GM23248 (cell line): ENCODE data around the gene ZFP57.

ENCODE experiments used
- EZH2 ChIP-seq: fragments of 200-600 bp; sonication (generic); IDR thresholded peaks from 2 replicates; pipeline ENCODE4 v1.6.1; 2018; ENCODE audit warnings: antibody characterized with exemption, mild to moderate bottlenecking; ENCODE audit not compliant: insufficient read depth, poor library complexity, severe bottlenecking
- EZH2phosphoT487 ChIP-seq: fragments of 200-600 bp; sonication (generic); IDR thresholded peaks from 2 replicates; pipeline ENCODE4 v1.6.1; 2018; ENCODE audit warnings: antibody characterized with exemption, moderate library complexity, mild to moderate bottlenecking, low read depth; ENCODE audit not compliant: insufficient read depth

GRCh38 chr6:29678114-29678513, 2.8 kb downstream of the ZFP57 start:
- TF ChIP-seq EZH2phosphoT487 (no peak), EZH2 (no peak)
